OCI-LY3 (cell line): Measurements from ENCODE around the gene KIAA1210.
"Not testable (repeated sequence)": the region's sequence is repeated elsewhere in the genome, so short reads cannot be mapped to it uniquely, and the experiment has no call there.

Source experiments
- H2AFZ ChIP-seq: fragments of 200-600, 300-600 bp; shearing (Covaris generic); 2 replicates; pipeline ENCODE4 v1.6.0; 2014; ENCODE audit warnings: antibody characterized with exemption, low read depth, low read length
- H3K27ac ChIP-seq: fragments of 200-600, 300-600 bp; sonication (generic); 2 replicates; pipeline ENCODE4 v1.5.1; 2014; ENCODE audit warnings: mild to moderate bottlenecking, low read length, moderate library complexity, mixed read lengths
- H3K27me3 ChIP-seq: fragments of 200-600, 300-600 bp; sonication (generic); 2 replicates; pipeline ENCODE4 v1.6.1; 2014; ENCODE audit warnings: low read depth, low read length, mixed read lengths
- H3K36me3 ChIP-seq: fragments of 200-600, 300-600 bp; sonication (generic); replicated peaks from 2 replicates; pipeline ENCODE3; 2014; ENCODE audit warnings: low read depth, low read length, mixed read lengths
- H3K4me1 ChIP-seq: fragments of 300-600, 200-600 bp; sonication (generic); 2 replicates; pipeline ENCODE4 v1.6.1; 2014; ENCODE audit warnings: low read length, mixed read lengths
- H3K4me2 ChIP-seq: fragments of 200-600, 300-600 bp; sonication (generic); 2 replicates; pipeline ENCODE4 v1.6.1; 2014; ENCODE audit warnings: low read length, mixed read lengths
- H3K4me3 ChIP-seq: fragments of 300-600, 200-600 bp; sonication (generic); 2 replicates; pipeline ENCODE4 v1.5.1; 2014; ENCODE audit warnings: antibody characterized with exemption, mild to moderate bottlenecking, low read length, moderate library complexity
- H3K79me2 ChIP-seq: fragments of 300-600, 200-600 bp; shearing (Covaris generic); 2 replicates; pipeline ENCODE4 v1.6.1; 2014; ENCODE audit warnings: mild to moderate bottlenecking, low read length, mixed read lengths
- H3K9ac ChIP-seq: fragments of 300-600, 200-600 bp; shearing (Covaris generic); 2 replicates; pipeline ENCODE4 v1.6.0; 2014; ENCODE audit warnings: mild to moderate bottlenecking, low read length, moderate library complexity
- H3K9me3 ChIP-seq: fragments of 200-600, 300-600 bp; shearing (Covaris generic); 2 replicates; pipeline ENCODE4 v1.6.1; 2014; ENCODE audit warnings: low read length, mixed read lengths; ENCODE audit not compliant: insufficient read depth
- H4K20me1 ChIP-seq: fragments of 200-600, 300-600 bp; sonication (generic); 2 replicates; pipeline ENCODE4 v1.6.1; 2016; ENCODE audit warnings: low read length, mixed read lengths; ENCODE audit not compliant: insufficient read depth
- EZH2phosphoT487 ChIP-seq: fragments of 200-600 bp; shearing (Covaris generic); IDR thresholded peaks from 2 replicates; pipeline ENCODE4 v1.6.1; 2018; ENCODE audit warnings: antibody characterized with exemption, mixed run types, low read depth
- TF ChIP-seq, protein P1 (sequence below): fragments of 200-600, 300-600 bp; sonication (generic); IDR thresholded peaks from 2 replicates; pipeline ENCODE4 v1.5.1; 2014; ENCODE audit warnings: antibody characterized with exemption, low read length, low read depth

Gene KIAA1210

GRCh38 chrX:119036107-119037029 lies 91.2 kb downstream of the KIAA1210 start:
- TF ChIP-seq, protein P1, sequence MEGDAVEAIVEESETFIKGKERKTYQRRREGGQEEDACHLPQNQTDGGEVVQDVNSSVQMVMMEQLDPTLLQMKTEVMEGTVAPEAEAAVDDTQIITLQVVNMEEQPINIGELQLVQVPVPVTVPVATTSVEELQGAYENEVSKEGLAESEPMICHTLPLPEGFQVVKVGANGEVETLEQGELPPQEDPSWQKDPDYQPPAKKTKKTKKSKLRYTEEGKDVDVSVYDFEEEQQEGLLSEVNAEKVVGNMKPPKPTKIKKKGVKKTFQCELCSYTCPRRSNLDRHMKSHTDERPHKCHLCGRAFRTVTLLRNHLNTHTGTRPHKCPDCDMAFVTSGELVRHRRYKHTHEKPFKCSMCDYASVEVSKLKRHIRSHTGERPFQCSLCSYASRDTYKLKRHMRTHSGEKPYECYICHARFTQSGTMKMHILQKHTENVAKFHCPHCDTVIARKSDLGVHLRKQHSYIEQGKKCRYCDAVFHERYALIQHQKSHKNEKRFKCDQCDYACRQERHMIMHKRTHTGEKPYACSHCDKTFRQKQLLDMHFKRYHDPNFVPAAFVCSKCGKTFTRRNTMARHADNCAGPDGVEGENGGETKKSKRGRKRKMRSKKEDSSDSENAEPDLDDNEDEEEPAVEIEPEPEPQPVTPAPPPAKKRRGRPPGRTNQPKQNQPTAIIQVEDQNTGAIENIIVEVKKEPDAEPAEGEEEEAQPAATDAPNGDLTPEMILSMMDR, result no peak
- TF ChIP-seq EZH2phosphoT487, result no peak
- H3K27ac ChIP-seq, result no peak overlapping the region
- H3K9ac ChIP-seq, result no peak overlapping the region
- H4K20me1 ChIP-seq, result no peaks in the 10 kb centered on the region
- no peak overlapping the region for H3K4me3 ChIP-seq
- H3K9me3 ChIP-seq, result no peaks in the 10 kb centered on the region
- H3K36me3 ChIP-seq, result no peaks in the 10 kb centered on the region
- H2AFZ ChIP-seq, result no peak overlapping the region
- H3K27me3 ChIP-seq, result no peaks in the 10 kb centered on the region
- no peaks in the 10 kb centered on the region for H3K79me2 ChIP-seq
- H3K4me1 ChIP-seq, result no peaks in the 10 kb centered on the region
- no peak overlapping the region for H3K4me2 ChIP-seq

DNA sequence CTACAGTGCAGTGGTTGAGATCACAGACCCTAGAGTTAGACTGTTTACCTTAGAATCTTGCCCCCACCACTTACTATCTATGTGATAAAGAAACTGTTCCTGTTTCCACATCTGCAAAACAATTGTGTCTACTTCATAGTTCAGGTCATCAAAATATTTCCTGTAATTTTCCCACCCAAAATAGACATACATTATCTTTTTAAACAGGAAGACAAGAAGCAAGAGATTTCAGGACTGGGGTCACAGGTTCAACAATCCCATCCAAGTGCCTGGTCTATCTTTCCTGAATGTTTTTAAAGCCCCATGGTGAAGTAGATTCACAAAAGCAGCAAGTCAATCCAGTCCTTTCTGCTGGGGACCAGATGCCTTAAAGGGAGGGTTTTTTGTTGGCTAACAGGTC lies 96.6 kb downstream of the KIAA1210 start:
- no peaks in the 10 kb centered on the region for H3K27me3 ChIP-seq
- H3K27ac ChIP-seq, result no peak overlapping the region
- no peak overlapping the region for H3K4me3 ChIP-seq
- H3K4me1 ChIP-seq, result peaks cover 4% of the 10 kb centered on the region; the same call in 1 of the 2 replicates
- no peaks in the 10 kb centered on the region for H4K20me1 ChIP-seq
- H3K36me3 ChIP-seq, result no peaks in the 10 kb centered on the region
- TF ChIP-seq, protein P1, result no peak
- TF ChIP-seq EZH2phosphoT487, result no peak
- no peak overlapping the region for H3K9ac ChIP-seq
- H2AFZ ChIP-seq, result no peak overlapping the region
- H3K4me2 ChIP-seq, result no peak overlapping the region
- H3K9me3 ChIP-seq, result no peaks in the 10 kb centered on the region
- no peaks in the 10 kb centered on the region for H3K79me2 ChIP-seq

DNA sequence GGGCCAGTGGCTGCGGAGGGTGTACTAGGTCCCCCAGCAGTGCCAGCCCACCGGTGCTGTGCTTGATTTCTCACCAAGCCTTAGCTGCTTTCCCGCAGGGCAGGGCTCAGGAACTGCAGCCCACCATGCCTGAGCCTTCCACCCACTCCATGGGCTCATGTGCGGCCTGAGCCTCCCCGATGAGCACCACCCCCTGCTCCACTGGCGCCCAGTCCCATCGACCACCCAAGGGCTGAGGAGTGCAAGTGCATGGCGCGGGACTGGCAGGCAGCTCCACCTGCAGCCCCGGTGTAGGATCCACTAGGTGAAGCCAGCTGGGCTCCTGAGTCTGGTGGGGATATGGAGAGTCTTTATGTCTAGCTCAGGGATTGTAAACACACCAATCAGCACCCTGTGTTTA lies 98.0 kb downstream of the KIAA1210 start:
- not testable (repeated sequence) for H3K27me3 ChIP-seq, H3K4me2 ChIP-seq, H3K36me3 ChIP-seq, H2AFZ ChIP-seq, H3K9ac ChIP-seq, H4K20me1 ChIP-seq, H3K27ac ChIP-seq, H3K79me2 ChIP-seq, H3K9me3 ChIP-seq, H3K4me1 ChIP-seq, H3K4me3 ChIP-seq

DNA sequence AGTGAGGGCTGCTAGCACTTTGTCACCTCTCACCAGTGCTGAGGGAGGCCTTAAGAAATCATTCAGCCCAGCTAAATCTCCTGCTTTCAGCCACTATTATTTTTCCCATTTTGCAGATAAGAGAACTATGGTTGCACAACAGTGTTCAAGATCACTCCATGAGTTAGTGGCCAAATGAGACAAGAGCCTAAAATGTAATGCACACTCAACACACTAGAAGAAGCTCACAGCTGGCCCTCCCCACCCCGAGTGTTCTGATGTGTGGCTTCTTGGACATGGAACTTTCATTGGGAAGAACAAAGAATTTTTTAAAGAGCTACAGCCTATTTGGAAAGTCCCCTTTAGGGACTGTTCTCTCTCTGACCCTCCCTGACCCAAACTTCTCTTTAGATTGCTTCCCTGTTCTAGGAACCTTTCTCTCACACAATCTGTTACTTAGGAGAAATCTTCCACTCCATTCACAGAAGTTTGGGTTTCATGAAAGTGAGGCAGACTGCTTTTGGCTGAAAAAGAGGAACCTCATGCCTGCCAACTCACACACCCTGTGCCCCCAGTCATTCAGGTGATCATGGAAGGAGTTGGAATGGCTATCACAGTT lies 98.8 kb downstream of the KIAA1210 start:
- H3K9me3 ChIP-seq, result no peaks in the 10 kb centered on the region
- H3K27me3 ChIP-seq, result no peaks in the 10 kb centered on the region
- no peaks in the 10 kb centered on the region for H3K36me3 ChIP-seq
- no peak for TF ChIP-seq EZH2phosphoT487
- TF ChIP-seq, protein P1, result no peak
- no peak overlapping the region for H2AFZ ChIP-seq
- no peak overlapping the region for H3K4me2 ChIP-seq
- no peak overlapping the region for H3K9ac ChIP-seq
- no peaks in the 10 kb centered on the region for H3K79me2 ChIP-seq
- no peak overlapping the region for H3K4me3 ChIP-seq
- H3K27ac ChIP-seq, result no peak overlapping the region
- H3K4me1 ChIP-seq, result peaks cover 4% of the 10 kb centered on the region; the same call in 1 of the 2 replicates
- H4K20me1 ChIP-seq, result no peaks in the 10 kb centered on the region
